Coronary artery (tissue), 2 donors: ENCODE data around the gene INTS13.

ENCODE experiments used
- DNase-seq: peaks from one replicate; pipeline ENCODE4 v3.0.0-alpha.2; 2017; ENCODE audit warnings: low spot score
- H3K27ac ChIP-seq, 2 donors: fragments of 200-600 bp; sonication (generic); one replicate each; pipeline ENCODE4 v1.5.1; 2016 to 2019
- H3K4me3 ChIP-seq: fragments of 200-600 bp; sonication (generic); 2 replicates; pipeline ENCODE4 v1.5.1; 2016; ENCODE audit warnings: mild to moderate bottlenecking, moderate library complexity
- CTCF ChIP-seq: fragments of 200-600 bp; sonication (generic); IDR thresholded peaks from one replicate; pipeline ENCODE4 v1.5.1; 2019; ENCODE audit warnings: antibody characterized with exemption

INTS13 gene

GRCh38 chr12:26857465-26858176 lies 80.2 kb downstream of the INTS13 start:
- DNase-seq = no peak
- H3K4me3 ChIP-seq = no peak overlapping the region
- no peak for TF ChIP-seq CTCF
- H3K27ac ChIP-seq = no peak overlapping the region

DNA sequence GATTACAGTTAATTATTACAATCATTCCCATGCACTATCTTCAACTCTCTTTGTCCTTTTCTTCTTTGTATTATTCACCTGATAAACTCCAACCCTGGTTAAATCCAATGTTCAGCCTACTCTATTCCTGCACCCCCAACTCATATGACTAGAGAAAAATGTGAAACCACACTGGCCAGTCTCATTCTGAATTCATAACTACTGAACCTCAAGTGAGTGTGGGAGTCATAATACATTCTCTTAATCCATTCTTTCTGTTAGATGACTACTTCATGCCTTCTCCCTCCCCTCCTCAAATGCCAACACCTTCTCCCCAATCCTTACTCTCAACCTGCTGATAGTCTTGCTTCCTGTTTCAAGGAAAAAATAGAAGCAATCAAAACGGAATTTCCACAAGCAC lies 82.4 kb downstream of the INTS13 start:
- TF ChIP-seq CTCF = no peak

More for the DNA sequence above, 82.4 kb downstream of the INTS13 start:
- DNase-seq = no peak
- H3K4me3 ChIP-seq = no peak overlapping the region
- H3K27ac ChIP-seq = no peak overlapping the region
